ENCODE data around the gene LCE7A. TPM values are rescaled to one million over a fixed set of nuclear protein-coding genes. Genes with fewer than 3 reads are reported as not detected.

LCE7A gene
- total and polyA plus RNA-seq, 10 of the 15 experiments (the other 5 are each of a cell fraction or from before 2014, with no cell fraction given) = not detected

DNA sequence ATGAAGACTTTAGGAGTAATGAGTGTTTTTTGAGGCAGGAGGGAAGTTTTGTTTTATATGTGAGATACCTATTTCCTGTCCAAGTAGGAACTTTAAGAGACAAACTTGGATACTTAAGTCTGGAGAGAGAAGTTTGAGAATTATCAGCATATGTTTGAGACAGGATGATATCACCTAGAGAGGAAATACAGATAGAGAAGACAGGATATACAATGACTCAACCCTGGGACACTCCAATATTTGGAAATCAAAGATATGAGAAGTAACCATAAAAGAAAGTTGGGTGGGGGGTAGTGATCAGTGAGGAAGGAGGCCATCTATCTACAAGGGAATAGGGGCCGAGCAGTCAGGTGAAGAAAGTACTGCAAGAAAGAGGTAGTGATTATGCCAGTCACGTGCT lies 6.5 kb downstream of the LCE7A start:
- Histone ChIP-seq H3K4me2 (ENCODE audit: control insufficient read depth, insufficient read depth) (no peak overlapping the region), H3K4me3 (no peak overlapping the region), H4K20me1 (ENCODE audit: control insufficient read depth, insufficient read depth) (no peaks in the 10 kb centered on the region), H3K4me1 (ENCODE audit: control insufficient read depth, insufficient read depth, low read length) (peaks cover 7% of the 10 kb centered on the region), H3K9ac (ENCODE audit: control insufficient read depth, insufficient read depth, low read length) (no peak overlapping the region), H3K27me3 (replicated peaks in 1 of 2; ENCODE audit: control insufficient read depth in 2 of 2, insufficient read depth in 2 of 2, low read length in 1 of 2) (peaks cover 0 to 2% of the 10 kb centered on the region in 2 experiments; a peak in 2 of 4 replicates), H3K79me2 (ENCODE audit: control insufficient read depth, insufficient read depth, low read length) (no peaks in the 10 kb centered on the region), H2AFZ (ENCODE audit: control insufficient read depth, low read depth, low read length) (no peak overlapping the region), H3K36me3 (ENCODE audit: control insufficient read depth in 2 of 2, insufficient read depth in 2 of 2, low read length in 1 of 2) (no peaks in the 10 kb centered on the region), H3K27ac (ENCODE audit: control insufficient read depth, insufficient read depth) (no peak overlapping the region), H3K9me3 (replicated peaks; ENCODE audit: control insufficient read depth, insufficient read depth, low read length) (no peaks in the 10 kb centered on the region)
- 0% methylated on average over 2 of the region's 2 CpGs for WGBS (ENCODE audit: insufficient coverage, insufficient replicate concordance, low lambda C conversion rate, missing lambda C conversion rate)
- in situ Hi-C loops (cut with MboI) (no loop called here), intact Hi-C loops (cut with micrococcal nuclease; ENCODE audit: unreplicated experiment) (loop anchor here (5.0 kb wide), 1 partner anchor 411 kb away; no protein-coding TSS in a partner anchor)
- TF ChIP-seq, protein P1, sequence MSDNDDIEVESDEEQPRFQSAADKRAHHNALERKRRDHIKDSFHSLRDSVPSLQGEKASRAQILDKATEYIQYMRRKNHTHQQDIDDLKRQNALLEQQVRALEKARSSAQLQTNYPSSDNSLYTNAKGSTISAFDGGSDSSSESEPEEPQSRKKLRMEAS (IDR thresholded peaks at IDR 0.05; ENCODE audit: low read depth, low read length) = no peak
- TF ChIP-seq ASH2L (IDR thresholded peaks at IDR 0.05; ENCODE audit: borderline replicate concordance, low read depth) (no peak), ZNF622 (IDR thresholded peaks at IDR 0.05) (no peak), HDAC6 (IDR thresholded peaks at IDR 0.05; ENCODE audit: unreplicated experiment) (no peak), RFX5 (IDR thresholded peaks at IDR 0.05; ENCODE audit: low read depth, low read length) (no peak), CREB1 (IDR thresholded peaks at IDR 0.05; ENCODE audit: low read depth) (no peak), YY1 (IDR thresholded peaks at IDR 0.05; ENCODE audit: low read depth, low read length) (no peak), RCOR1 (conservative IDR thresholded peaks at IDR 0.05; ENCODE audit: low read depth, low read length) (no peak), HDGF (IDR thresholded peaks at IDR 0.05) (no peak), KAT2A (conservative IDR thresholded peaks at IDR 0.05; ENCODE audit: control insufficient read depth, low read depth, low read length) (no peak), SMAD1 (IDR thresholded peaks at IDR 0.05; ENCODE audit: low read depth, partially characterized antibody) (no peak), HDAC2 (IDR thresholded peaks at IDR 0.05) (no peak), EZH2 (IDR thresholded peaks at IDR 0.05; ENCODE audit: borderline replicate concordance, control insufficient read depth, low read depth, low read length) (no peak), NR2C1 (IDR thresholded peaks at IDR 0.05) (no peak), MYC (IDR thresholded peaks at IDR 0.05; ENCODE audit: insufficient read depth, insufficient read length, insufficient replicate concordance, low read length, severe bottlenecking) (no peak)
- TF ChIP-seq, protein P2, sequence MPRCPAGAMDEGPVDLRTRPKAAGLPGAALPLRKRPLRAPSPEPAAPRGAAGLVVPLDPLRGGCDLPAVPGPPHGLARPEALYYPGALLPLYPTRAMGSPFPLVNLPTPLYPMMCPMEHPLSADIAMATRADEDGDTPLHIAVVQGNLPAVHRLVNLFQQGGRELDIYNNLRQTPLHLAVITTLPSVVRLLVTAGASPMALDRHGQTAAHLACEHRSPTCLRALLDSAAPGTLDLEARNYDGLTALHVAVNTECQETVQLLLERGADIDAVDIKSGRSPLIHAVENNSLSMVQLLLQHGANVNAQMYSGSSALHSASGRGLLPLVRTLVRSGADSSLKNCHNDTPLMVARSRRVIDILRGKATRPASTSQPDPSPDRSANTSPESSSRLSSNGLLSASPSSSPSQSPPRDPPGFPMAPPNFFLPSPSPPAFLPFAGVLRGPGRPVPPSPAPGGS (IDR thresholded peaks at IDR 0.05; ENCODE audit: borderline replicate concordance, insufficient read depth, low read depth, low read length, poor library complexity, severe bottlenecking) = no peak
- TF ChIP-seq, protein P3, sequence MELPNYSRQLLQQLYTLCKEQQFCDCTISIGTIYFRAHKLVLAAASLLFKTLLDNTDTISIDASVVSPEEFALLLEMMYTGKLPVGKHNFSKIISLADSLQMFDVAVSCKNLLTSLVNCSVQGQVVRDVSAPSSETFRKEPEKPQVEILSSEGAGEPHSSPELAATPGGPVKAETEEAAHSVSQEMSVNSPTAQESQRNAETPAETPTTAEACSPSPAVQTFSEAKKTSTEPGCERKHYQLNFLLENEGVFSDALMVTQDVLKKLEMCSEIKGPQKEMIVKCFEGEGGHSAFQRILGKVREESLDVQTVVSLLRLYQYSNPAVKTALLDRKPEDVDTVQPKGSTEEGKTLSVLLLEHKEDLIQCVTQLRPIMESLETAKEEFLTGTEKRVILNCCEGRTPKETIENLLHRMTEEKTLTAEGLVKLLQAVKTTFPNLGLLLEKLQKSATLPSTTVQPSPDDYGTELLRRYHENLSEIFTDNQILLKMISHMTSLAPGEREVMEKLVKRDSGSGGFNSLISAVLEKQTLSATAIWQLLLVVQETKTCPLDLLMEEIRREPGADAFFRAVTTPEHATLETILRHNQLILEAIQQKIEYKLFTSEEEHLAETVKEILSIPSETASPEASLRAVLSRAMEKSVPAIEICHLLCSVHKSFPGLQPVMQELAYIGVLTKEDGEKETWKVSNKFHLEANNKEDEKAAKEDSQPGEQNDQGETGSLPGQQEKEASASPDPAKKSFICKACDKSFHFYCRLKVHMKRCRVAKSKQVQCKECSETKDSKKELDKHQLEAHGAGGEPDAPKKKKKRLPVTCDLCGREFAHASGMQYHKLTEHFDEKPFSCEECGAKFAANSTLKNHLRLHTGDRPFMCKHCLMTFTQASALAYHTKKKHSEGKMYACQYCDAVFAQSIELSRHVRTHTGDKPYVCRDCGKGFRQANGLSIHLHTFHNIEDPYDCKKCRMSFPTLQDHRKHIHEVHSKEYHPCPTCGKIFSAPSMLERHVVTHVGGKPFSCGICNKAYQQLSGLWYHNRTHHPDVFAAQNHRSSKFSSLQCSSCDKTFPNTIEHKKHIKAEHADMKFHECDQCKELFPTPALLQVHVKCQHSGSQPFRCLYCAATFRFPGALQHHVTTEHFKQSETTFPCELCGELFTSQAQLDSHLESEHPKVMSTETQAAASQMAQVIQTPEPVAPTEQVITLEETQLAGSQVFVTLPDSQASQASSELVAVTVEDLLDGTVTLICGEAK (IDR thresholded peaks at IDR 0.05; ENCODE audit: borderline replicate concordance) = no peak
- TF ChIP-seq, protein P4, sequence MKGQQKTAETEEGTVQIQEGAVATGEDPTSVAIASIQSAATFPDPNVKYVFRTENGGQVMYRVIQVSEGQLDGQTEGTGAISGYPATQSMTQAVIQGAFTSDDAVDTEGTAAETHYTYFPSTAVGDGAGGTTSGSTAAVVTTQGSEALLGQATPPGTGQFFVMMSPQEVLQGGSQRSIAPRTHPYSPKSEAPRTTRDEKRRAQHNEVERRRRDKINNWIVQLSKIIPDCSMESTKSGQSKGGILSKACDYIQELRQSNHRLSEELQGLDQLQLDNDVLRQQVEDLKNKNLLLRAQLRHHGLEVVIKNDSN (IDR thresholded peaks at IDR 0.05; ENCODE audit: borderline replicate concordance, extremely low read length, insufficient read depth, low read depth, low read length) = no peak
- no TSS peak for BruUV-seq (replicated peaks)
- no peak for ATAC-seq
- CTCF ChIA-PET = interaction anchor here (1.9 to 2.9 kb wide), 3 partner anchors 11 to 326 kb away, joined by 7 to 13 read pairs (median 9); partner anchors contain the start of gene SMCP
- no peak for DNase-seq (ENCODE audit: low read depth, low spot score)
- FAIRE-seq = no peak
- RAD21 ChIA-PET (ENCODE audit: unreplicated experiment) = no interaction called here
- POLR2A ChIA-PET = interaction anchor here (0.5 kb wide), 1 partner anchor 201 kb away, joined by 3 read pairs; no protein-coding TSS in a partner anchor
- SMC1A ChIA-PET (ENCODE audit: uncharacterized antibody, unreplicated experiment) = interaction anchor here (4.1 kb wide), 1 partner anchor 326 kb away, joined by 14 read pairs; no protein-coding TSS in a partner anchor
